HG02938 (cell line): ENCODE measurements around the gene GRIA4.
"Not testable (repeated sequence)": the region's sequence is repeated elsewhere in the genome, so short reads cannot be mapped to it uniquely, and the experiment has no call there.

ENCODE experiments used
- ATAC-seq: cut with Tn5 transposase; IDR thresholded peaks from one replicate; pipeline ENCODE4 v1.9.1; 2021; ENCODE audit warnings: mild to moderate bottlenecking, moderate library complexity; ENCODE audit not compliant: unreplicated experiment

The GRIA4 gene

GRCh38 chr11:105785850-105786249 is 176.0 kb downstream of the GRIA4 start:
- ATAC-seq = not testable (repeated sequence)

DNA sequence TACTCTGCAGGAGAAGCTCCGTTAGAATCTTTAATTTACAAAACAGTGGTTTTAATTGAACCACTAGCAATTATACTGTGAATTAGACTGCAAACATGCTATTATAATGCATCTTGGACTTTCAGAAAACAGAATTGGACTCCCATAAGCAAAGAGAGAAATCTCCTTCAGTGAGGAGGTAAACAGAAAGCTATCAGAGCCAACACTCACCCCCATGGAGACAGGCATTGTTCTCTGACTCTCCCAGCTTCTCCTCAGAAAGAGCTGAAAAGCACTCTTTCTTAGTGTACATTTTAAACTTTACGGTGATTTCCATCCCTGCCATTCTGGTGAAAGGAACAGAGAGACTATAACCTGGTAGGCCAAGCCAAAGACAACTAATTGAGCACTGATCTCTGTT is 176.9 kb downstream of the GRIA4 start:
- no peak for ATAC-seq

- no peak for ATAC-seq
These were observed 179.9 kb downstream of the GRIA4 start for GRCh38 chr11:105789579-105790420.

DNA sequence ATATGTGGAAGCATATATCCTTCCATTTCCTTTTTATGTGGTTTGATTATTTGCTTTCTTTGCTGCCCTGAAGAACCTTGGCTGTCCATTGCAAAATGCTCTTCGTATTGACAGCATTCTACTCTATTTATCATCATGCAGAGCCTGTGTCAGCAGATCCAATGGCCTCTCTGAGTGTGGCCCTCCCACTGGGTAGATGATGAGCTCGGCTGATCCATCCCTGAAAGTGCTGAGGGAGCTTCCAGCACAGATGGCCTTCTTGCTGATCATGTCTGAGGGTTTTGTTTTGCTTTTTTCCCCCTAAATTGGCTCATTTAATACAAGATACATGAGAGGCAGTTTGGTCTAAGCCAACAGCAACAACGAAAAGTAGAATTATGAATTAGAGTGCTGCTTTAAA is 181.0 kb downstream of the GRIA4 start:
- ATAC-seq = no peak

GRCh38 chr11:105793092-105793491 is 183.2 kb downstream of the GRIA4 start:
- no peak for ATAC-seq

DNA sequence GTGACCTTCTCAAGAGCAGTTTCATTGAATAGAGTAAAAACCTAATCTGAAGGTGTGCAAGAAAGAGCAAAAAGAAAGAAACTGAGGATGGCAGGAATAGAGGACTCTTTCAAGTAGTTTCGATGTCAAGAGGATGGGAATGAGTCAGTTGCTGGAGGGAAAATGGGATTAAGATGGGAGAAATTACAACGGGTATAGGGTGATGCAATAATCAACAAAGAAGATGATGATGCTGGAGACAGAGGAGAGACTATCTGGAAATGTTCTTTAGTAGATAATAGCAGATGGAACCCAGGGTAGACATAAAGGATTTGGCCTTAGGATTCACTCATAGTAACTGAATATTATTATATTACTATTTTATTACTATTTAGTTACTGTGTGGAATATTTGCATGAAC is 189.4 kb downstream of the GRIA4 start:
- no peak for ATAC-seq

- no peak for ATAC-seq
These were observed 190.0 kb downstream of the GRIA4 start for GRCh38 chr11:105799728-105800462.

DNA sequence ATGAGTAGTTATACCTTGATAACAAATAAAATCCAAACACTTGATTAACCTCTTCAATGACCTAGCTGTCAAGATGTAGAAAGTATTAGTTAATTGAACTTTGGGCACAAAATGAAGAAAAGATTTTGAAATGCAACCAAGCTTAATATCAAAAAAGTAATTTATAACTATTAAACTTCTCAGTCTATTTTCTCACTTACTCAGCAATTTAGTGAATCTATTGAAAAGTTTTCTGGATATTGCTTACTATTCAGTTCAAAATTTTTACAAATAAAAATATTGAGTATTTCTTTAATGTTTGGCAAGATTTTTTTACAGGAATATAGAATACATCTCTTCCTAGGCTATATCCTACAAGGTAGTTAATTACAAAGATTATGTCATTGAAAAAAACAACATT is 192.5 kb downstream of the GRIA4 start:
- no peak for ATAC-seq

DNA sequence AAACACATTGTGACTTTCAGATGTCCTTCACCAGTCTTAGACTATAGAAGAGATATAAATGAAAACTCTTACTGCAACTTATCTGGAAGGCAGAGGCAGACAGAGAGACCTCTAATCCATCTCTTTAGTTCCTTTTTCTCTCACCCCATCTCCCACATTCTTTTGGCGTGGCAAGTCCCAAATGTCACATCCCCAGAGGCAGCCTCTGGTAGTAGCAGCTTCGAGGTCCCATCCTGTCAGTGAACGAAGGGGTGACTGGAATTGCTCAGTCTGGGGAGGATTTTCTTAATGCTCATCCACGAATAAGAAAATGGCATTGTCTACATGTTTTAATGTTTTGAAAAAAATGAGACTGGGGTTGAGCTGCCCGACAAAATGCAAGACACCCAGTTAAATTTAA is 201.4 kb downstream of the GRIA4 start:
- ATAC-seq = no peak

DNA sequence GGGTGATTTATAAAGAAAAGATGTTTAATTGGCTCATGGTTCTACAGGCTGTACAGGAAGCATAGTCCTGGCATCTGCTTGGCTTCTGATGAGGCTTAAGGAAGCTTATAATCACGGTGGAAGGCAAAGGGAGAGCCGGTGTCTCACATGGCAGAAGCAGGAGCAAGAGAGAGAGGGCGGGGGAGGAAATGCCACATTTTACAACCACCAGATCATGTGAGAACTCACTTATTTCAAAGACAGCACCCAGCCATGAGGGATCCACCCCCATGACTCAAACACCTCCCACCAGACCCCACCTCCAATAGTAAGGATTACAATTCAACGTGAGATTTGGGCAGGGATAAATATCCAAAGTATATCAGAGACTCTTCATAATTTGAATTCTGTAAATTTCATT is 211.5 kb downstream of the GRIA4 start:
- no peak for ATAC-seq

DNA sequence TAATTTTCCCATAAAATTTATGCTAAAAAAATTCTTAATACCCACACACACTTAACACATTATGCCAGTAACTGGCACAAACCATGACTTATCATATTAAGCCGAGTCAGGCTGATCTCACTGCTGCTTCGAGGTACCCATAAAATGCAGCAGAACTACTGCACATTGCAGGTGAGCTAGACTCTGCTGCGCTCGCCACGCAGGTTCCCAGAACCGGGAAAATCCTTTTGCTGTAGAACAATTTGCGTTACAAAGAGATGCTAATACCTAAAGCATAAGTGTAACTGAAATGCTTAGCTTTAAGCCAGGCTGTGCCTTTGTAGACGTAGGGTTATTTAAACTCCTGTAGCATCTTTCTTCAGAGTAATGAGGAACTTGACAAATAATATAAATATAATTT is 211.9 kb downstream of the GRIA4 start:
- ATAC-seq = no peak

DNA sequence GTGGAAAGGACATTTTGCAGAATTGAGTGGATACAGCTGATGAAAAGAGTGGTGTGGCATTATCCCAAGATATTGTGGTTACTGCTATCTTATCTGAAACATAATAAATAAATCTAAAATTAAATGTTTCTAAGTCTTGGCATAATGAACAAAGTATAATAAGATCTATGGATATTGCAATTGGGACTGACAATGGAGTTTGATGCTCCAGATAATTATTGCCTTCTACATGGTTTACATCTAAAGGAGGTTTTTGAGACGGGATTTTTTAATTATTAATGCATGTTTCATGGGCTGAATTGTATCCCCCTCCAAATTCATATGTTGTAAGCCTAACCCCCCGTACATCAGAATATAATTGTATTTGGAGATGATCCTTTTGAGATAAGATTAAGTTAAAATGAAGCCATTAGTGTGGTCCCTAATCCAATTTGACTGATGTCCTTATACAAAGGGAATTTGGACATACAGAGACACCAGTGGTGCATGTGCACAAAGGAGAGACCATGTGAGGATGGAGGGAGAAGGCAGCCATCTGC is 213.7 kb downstream of the GRIA4 start:
- ATAC-seq = no peak

GRCh38 chr11:105824457-105825013 is 214.7 kb downstream of the GRIA4 start:
- no peak for ATAC-seq

DNA sequence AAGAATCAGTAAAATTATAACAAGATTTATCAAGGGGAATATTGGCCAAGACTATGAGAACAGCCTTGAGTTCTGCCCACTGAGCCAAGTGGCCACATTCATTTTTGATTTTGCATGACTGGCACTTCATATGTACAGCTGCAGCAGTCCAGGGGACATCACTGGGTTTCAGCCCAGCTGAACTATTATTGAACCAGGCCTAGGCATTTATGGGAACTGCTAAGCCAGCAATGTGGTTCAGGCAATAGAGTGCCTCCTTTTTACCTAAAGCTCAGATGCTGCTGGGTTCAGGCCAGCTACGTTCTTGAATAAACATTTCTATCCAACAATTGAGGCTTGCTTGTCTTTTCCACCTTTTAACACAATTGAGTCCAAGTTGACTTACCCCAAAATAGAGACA is 215.3 kb downstream of the GRIA4 start:
- ATAC-seq = no peak

DNA sequence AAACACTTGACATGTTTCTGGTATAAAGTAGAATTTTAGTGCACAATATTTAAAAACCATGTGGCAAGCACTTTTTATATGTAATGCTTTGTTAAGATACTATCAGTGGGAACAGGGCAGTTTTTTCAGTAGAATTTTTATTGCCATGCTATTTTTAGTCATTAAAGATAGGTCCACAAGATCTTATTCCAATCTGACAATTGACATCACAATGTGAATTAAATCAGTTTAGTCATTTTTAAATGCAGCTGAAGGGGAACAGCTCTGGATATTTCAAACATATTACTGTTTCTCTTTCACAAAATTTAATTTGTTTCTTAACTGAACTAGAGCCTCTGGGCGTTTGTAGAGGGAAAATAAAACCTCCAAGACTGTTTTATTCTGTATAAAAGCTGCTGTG is 218.0 kb downstream of the GRIA4 start:
- no peak for ATAC-seq

DNA sequence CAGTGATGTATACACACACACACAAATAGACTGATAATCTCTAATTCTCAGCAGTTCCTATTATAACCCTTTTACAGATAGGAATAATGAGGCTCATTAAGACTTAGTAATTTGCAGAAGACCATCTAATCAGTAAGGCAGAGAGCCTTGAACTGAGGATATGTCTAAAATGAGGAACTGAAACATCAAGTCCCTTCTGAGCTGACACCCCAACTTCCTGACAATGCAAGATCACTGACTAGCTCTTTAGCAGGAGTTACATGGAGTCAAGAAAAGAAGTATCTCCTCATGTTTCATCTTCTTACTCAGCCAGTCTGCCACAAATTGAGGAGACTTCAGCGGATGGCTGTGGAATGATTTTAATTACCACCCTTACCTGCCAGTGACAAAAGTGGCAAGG is 219.2 kb downstream of the GRIA4 start:
- ATAC-seq = peak; percentile 95

- ATAC-seq = no peak
These were observed 224.6 kb downstream of the GRIA4 start for GRCh38 chr11:105834461-105834860.

DNA sequence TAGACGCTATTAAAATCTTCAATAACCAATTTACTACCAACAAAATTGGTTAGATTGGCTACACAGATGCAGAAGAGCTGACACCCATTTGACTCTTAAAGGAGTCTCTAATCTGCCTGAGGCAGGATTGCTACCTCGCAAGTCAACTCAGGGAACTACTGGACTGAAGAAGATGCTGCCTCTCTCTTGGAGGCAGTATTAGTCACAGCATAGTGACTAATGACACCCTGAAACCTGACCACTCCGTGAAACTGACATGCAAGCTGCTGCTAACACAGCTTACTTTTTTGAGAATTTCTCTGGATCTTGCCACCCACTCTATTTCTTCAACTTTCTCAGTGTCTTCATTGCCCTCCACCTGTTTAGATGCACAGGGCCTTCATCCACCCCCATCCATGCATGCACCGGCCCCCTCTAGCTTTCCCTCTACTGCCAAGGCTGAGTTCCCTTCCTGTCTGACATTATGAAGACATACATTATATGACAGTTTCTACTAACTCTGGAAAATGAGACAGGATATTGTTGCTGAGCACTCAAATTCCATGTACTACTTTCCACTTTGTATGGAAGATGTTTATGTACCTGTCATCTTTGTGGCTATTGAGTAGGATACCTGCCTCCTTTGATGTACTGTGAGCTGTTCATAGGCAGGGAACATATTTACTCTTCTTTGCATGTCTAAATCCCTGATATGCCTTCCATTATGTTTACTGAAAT is 229.0 kb downstream of the GRIA4 start:
- ATAC-seq = no peak

DNA sequence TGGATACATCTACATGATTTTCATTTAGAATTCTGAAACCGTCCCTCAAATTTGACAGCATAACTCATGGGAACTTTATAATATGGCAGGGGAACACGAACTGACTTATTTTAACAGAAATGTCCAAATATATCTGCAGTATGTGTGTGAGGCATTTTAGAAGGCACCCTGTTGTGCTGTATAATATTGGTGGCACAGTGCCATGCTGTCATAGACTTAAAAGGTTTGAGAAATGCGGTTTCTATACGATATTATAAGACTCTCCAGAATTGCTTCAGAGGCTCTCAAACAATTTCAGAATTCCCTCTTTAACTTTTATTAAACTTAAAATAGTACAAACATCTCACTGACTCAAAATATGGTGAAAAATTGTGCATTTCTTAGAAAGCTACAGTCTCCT is 230.5 kb downstream of the GRIA4 start:
- ATAC-seq = no peak

GRCh38 chr11:105852403-105852802 is 242.5 kb downstream of the GRIA4 start:
- ATAC-seq = no peak

DNA sequence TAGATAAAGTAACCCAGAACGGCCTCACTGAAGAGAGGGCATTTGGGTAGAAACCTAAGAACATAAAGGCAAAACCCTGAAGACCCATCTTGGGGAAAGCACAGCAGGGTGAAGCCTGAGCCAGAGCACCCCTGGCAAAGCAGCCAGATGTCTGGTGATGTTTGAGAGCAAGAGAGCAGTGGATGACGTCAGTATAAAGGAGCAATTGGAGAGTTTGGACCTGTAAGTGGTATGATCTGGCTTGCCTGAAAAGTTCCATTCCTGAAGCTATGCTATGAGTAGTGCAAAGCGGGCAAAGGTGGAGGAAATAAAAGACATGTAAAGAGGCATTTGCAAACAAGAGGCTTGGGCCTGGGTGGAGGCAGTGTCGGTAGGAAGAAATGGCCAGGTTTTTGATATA is 244.4 kb downstream of the GRIA4 start:
- ATAC-seq = no peak
